Limb (tissue), 2 donors: ENCODE data around the gene NEDD9.

Experiments
- DNase-seq, 2 donors: peaks; one replicate each; pipeline ENCODE4 v3.0.0-alpha.2; 2016; ENCODE audit errors: extremely low spot score in 2 of 2

The NEDD9 gene

GRCh38 chr6:11181478-11182136 is 50.9 kb downstream of the NEDD9 start:
- DNase-seq, result no peak

- no peak for DNase-seq
These were observed 52.9 kb downstream of the NEDD9 start for GRCh38 chr6:11179419-11180202.

GRCh38 chr6:11179088-11179418 is 53.4 kb downstream of the NEDD9 start:
- no peak for DNase-seq

DNA sequence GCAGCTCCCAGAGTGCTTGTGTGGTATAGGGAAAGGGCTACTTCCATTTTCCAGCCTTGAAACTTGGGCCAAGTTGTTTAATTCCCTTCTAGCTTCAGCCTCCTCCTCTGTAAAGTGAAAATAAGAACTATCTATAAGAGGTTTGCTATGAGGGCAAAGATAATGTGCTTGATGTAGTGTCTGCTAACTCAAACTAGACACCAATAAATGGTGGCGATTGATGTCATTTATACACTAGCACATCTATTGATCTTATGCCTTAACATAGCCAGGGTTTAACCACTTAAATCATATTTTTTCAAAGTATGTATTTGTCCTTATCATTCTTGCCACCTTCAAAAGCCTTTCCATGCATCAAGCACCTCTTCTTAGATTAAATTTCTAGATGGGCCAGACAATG is 55.2 kb downstream of the NEDD9 start:
- DNase-seq, result no peak

DNA sequence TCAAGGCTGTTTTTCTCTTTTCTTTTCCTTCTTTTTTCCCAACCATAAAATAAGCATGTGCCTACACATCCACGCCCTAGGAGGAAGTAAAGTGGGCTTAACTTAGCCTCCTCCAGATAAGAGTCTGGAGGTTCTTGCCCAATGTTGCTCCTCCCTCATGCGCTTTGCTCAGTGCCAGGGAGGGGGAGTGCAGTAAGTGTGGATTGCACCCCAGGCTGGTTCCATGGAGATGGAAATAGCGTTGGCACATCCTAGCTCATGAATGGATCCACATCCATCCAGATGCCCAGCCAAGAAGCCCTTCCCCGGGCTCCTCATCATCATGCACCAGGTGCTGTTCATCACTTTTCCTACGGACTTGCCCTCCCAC is 58.2 kb downstream of the NEDD9 start:
- DNase-seq, result no peak

DNA sequence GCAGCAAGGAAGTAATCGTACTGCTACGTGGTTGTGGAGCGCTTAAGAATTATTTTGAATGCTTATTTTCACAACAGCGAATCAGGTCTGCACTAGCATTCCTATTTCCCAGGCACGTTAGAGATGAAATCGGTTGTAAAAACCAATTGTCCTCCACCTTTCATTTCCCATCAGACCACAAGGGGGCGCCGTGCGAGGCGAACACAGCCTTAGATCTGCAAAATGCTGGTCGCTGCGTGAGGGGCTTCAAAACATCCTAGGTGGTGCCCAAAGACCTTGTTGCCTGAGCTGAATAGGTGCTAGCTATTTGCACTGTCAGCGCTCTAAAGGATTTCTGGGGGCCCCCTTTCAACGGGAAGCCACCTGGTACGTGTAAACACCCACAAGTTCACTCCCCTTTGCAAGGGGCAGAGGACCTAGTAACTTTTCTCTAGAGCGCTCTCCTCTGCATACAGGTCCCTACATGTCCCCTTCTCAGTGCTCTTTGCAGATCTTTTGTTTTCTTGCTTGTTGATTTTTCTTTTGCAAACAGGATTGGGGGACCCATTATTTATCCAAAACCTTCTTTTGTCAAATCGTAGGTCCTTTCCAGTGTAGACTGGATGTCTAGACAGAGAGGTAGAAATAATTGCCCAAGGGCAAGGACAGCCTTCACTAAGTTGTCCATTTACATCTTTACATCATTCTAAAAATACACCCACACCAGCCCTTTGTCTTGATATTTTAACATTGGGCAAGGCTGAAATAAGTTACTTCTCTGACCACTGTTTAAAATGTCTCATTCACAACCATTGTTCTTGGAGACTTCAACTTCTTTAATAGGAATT is 59.8 kb downstream of the NEDD9 start:
- peak in 1 of 2 donors; percentile 75 for DNase-seq

GRCh38 chr6:11171952-11172351 is 60.5 kb downstream of the NEDD9 start:
- no peak for DNase-seq

DNA sequence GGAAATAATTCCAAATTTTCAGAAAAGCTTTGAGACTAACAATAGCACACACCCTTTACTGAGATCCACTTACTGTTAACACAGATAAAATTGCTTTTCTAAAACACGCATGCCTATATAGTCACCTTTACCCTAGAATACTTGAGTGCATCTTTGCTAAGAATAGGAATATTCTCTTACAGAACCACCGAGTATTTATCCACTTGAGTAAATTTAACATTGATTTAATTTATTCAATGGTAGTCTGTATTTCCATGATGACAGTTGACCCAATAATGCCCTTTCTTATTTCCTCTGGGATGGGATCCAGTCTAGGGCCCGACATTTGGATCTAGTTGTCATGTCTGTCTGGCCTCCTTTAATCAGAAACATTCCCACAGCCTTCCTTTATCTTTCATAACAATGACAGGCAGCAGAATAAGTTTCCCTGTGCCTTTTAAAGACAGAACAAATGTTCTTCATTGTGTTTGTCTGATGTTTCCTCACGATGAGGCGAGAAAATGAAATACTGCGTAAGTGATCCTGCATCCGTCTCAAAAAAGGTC is 64.3 kb downstream of the NEDD9 start:
- no peak for DNase-seq

- DNase-seq, result no peak
These were observed 65.5 kb downstream of the NEDD9 start for GRCh38 chr6:11166948-11167347.

GRCh38 chr6:11164717-11165646 is 67.5 kb downstream of the NEDD9 start:
- no peak for DNase-seq

GRCh38 chr6:11163932-11164331 is 68.5 kb downstream of the NEDD9 start:
- no peak for DNase-seq

DNA sequence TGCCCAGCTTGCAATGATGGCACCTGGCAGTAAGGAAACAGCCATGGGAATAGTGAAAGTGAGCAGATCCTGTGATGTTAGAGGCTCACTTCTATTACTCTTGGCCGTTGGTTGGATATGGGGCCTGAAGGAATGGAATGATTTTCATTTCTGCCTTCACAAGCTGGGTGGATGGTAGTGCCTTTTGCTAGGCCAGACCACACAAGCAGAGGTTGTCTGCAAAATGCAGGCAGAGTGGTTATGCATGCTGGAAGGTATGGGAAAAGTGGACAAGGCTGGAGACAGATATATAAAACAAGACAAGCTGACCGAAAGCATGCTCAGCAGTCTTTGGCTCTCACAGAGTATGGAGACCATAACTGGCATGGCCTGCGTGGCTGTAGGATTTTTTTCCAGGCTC is 70.2 kb downstream of the NEDD9 start:
- no peak for DNase-seq

DNA sequence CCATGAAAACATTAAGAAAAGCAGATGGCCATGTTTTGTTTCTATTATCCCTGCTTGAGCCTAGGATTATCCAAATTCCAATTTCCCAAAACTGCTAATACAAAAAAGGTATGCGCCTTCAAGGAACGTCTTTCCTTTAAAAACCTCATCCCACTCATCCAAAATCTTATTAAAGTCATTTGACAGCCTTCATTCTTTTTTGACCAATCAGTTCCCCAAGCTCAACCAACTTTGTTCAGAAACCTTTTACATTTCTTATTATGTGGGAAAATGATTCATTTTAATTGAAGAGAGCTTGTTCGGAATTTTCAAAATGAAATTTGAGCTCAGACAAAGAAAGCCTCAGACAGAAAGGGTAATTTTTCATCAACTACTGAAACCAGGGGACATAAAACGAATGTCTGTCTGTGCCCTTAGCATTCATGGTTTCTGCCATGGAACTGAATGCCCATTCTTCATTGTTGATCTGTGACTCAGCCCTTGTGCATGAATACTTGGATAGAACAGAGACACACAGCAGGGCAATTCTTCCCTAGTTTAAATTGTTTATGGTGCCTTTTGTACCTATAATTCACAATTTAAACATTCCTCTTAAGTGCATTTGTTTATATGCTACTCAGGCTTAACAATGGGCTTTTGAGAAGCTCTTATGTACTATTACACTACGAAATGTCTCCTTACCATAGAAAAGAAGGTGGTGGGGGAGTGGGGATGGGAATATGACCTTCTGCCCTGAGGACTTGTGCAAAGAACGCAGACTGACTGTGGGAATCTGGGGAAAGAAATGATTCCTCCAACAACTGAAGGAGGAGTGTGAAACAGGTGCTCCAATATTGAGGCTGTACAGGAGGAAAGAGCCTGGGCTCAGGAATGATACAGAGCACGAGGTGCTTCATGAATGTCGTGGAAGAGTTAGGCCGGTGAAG is 71.2 kb downstream of the NEDD9 start:
- no peak for DNase-seq

DNA sequence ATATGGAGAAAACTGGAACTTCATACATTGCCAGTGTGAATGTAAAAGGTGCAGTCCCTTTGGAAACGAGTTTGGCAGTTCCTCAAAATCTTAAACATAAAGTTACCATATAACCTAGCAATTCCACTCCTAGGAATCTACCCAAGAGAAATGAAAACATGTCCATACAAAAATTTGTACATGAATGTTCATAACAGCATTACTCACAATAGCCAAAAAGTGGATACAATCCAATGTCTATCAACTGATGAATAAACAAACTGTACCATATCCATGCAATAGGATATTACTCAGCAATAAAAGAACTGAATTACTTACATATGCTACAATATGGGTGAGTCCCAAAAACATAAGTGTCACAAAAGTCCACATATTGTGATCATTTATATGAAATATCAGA is 72.3 kb downstream of the NEDD9 start:
- DNase-seq, result no peak

DNA sequence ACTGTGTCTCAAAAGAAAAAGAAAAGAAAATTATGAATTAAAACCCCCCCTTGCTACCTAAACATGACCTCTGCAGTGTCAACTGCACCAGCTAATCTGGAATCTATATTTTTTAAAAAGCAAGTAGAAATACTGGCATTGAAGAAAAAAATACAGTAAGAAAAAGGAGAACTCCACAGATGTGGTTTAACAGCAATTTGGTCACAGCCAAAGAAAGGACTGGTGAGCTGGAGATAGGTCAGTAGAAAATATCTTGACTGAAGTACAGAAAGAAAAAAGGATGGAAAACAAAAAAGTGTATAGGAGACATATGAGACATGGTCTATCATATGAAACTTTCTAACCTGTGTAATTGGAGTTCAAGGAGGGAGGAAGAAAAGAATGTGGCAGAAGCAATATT is 76.9 kb downstream of the NEDD9 start:
- no peak for DNase-seq

- no peak for DNase-seq
These were observed 79.0 kb downstream of the NEDD9 start for GRCh38 chr6:11153447-11153846.

DNA sequence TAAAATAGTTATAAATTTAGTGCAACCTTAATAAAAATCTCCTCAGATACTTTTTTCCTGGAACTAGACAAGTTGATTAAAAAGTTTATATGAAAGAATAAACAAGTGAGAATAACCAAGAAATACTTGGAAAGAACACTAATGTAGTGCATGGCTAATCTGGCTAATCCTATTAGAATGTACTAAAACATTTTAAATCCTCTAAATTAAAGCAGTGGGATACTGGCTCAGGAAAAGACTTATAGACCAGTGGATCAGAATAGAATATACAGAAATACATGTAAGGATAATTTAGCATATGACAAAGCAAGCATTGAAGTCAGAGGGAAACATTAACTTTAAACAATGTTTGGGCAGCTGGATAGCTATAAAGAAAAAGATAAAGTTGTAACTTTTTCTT is 79.9 kb downstream of the NEDD9 start:
- DNase-seq, result no peak

DNA sequence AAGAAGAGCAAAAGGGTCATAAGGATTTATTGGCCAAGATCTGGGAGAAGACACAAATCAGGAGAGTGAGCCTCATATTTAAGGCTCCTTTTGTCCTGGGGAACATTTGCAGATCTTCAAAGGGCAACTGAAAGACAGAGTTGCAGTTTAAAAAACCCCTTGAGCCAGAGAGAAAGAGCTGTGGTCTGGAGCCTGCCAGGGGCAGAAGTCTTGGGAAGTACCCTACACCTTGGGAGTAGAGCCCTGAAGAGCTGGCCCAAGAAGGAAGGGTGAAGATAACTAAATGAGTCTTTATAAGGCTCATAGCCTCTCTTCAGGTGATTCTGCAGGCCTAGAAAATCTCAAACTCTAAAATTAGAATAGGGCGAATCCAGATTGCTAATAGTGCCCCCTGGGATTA is 81.0 kb downstream of the NEDD9 start:
- DNase-seq, result no peak

DNA sequence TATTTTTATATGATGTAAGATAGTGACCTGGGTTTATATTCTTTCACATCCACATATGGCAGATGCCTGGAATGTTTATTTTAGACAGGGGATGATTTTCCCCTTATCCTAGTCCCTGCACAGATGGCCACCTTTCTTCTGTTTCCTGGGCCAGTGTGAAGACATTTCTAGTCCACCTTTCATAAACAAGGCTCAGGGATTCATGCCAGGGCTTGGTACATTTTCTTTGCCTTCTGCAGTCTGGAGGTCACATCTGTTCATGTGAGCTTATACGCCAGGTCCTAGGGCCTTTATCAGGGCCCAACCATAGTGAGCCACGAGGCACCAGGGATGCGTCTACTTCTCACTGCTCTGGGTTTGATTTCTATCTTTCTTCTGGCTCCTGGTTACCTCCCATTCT is 82.9 kb downstream of the NEDD9 start:
- no peak for DNase-seq
